Measurements from ENCODE around the gene RRP1.

GRCh38 chr21:43781846-43782245 lies 7.5 kb upstream of the RRP1 start:
- TF ChIP-seq POLR2A (IDR thresholded peaks at IDR 0.05) (no peak), CTCF (IDR thresholded peaks at IDR 0.05) (no peak)

Measured in lower leg skin (tissue), 3 donors.